GM13977 (cell line): Measurements from ENCODE around the gene ZNF429.

Experiments
- DNase-seq: peaks from one replicate; pipeline ENCODE4 v3.0.0; 2012; ENCODE audit warnings: low spot score
- CTCF ChIP-seq: IDR thresholded peaks from 2 replicates; pipeline ENCODE4 v1.5.1; 2012; ENCODE audit warnings: mild to moderate bottlenecking, control low read depth; ENCODE audit not compliant: insufficient read depth; ENCODE audit errors: extremely low read depth, missing control alignments
- in situ Hi-C: fragments of 300-500 bp; cut with MboI; formaldehyde crosslinking; loops from one replicate; pipeline ENCODE4 v1.12.0; 2022; ENCODE audit warnings: low sequenced_read_pairs, low pct_unique_long_range_greater_than_20kb, mixed read lengths, inconsistent platforms; ENCODE audit not compliant: unreplicated experiment

ZNF429 gene

GRCh38 chr19:21587549-21587948 lies 82.1 kb downstream of the ZNF429 start:
- no peak for TF ChIP-seq CTCF
- no peak for DNase-seq
- in situ Hi-C loops = no loop called here

GRCh38 chr19:21588065-21588601 lies 82.7 kb downstream of the ZNF429 start:
- no peak for DNase-seq
- in situ Hi-C loops = no loop called here
- TF ChIP-seq CTCF = no peak

GRCh38 chr19:21590867-21591266 lies 85.5 kb downstream of the ZNF429 start:
- in situ Hi-C loops = no loop called here
- DNase-seq = no peak
- no peak for TF ChIP-seq CTCF

GRCh38 chr19:21593008-21593481 lies 87.6 kb downstream of the ZNF429 start:
- no peak for DNase-seq
- in situ Hi-C loops = no loop called here
- TF ChIP-seq CTCF = no peak

GRCh38 chr19:21593502-21593901 lies 88.1 kb downstream of the ZNF429 start:
- in situ Hi-C loops = no loop called here
- no peak for TF ChIP-seq CTCF
- no peak for DNase-seq

- in situ Hi-C loops = no loop called here
- DNase-seq = no peak
- no peak for TF ChIP-seq CTCF
Observed at GRCh38 chr19:21593934-21594820, 88.8 kb downstream of the ZNF429 start.
